ENCODE data around the gene HOXB8.

The HOXB8 gene

DNA sequence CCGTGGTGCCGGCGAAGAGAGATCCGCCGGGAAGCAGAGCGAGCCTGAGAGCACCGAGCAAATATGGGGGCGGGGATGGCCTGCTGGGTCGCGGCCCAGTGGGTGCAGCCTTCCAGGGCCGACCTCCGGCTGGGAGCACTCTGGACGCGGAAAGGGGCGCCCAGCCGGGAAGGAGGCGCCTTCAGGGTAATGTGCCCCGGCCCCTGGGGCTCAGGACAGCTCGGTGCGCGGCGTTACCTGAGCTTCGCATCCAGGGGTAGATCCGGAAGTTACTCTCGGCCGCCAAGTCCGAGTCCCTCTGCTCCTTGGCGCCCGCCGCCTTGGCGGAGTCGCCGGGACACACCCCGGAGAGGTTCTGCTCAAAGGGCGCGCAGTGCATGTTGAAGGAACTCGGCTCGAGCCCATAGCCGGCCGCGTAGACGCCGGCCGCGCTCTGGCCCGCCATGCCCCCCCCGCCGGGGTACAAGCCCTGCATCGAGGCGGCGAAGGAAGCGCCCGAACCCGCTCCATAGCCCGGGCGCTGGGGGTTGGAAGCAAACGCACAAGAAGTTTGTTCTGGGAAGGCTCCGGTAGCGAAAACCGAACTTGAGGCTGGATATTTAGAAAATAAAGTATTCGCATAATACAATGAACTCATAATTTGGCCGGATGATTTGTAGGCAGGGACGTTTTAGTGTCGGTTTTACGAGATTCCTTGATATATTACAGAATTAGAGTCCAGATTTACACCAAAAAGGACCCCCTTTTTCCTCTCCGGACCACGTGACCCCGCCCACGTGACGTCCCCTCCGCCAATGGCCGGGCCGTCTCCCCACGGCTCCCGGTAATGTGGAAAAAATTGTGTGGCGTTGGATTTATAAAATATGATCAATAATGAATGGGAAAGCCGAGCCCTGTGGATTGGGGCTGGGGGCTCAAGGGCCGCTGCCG, 4.5 kb downstream of the HOXB8 start, which contains the start of gene HOXB7:
Gene HOXB7, minus strand, starts transcription at position 736 of the 930 bp plus-strand sequence. Its CDS starts 99 bp downstream, at position 637.
- peak; percentile 89 for DNase-seq

DNA sequence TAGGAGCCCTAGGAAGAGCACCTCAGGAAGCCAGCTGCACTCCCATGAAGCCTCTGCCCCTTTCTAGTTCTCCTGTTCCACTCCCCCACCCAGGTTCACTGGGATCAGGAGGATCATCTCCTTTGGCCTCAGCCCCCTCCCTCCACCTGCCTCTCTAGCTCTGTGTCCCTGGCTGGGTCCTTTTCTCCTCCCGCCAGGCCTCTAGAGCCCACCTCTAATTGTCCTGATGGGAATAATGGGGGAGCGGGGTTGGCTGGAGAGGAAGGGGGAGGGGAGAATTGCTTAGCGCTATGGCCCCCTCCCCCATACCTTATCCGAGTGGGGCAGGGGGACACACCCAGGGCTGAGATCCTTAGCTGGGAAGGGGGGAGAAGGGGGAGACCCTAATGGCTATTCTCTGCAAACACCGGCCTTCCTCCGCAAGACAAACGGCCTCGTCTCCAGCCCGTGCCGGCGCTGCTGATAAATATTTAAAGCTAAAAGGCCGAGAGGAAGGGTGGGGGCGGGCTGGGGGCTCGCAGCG, 5.3 kb downstream of the HOXB8 start:
- DNase-seq = peak; percentile 73

DNA sequence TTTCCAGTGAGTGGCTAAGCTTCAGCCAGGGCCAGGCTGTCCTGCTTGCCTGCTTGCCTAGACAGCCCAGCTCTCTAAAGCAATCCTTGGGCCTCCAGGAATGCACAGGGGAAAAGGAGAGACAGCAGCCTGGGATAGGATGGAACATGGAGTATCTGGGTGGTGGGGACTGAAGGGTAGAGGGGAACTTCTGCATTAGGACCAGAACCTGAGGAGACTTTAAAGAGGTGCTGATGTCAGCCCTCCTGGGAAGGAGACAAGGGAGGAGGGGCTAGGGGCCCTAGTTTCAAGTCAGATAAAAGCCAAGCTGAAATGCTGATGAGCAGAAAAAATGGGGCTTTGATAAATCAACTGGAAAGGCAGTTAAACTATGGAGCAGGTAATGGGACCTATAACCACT, 6.1 kb downstream of the HOXB8 start:
- no peak for DNase-seq

DNA sequence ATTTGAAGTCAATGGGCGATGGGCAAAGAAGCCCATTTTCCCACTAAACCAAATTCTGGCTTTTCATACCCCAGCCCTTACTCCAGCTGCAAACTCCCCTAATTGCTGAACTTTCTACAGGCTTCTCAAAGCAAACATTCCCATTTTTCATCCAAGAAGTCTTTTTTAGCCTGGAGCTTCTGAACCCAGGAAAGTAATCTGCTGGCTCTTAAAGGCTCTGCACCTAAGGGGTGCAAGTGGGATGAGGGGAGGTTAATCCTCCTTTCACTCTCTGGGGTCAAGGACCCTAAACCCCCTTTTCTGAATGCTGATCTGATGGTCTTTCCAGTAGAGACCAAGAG, 6.6 kb downstream of the HOXB8 start:
- DNase-seq = no peak

DNA sequence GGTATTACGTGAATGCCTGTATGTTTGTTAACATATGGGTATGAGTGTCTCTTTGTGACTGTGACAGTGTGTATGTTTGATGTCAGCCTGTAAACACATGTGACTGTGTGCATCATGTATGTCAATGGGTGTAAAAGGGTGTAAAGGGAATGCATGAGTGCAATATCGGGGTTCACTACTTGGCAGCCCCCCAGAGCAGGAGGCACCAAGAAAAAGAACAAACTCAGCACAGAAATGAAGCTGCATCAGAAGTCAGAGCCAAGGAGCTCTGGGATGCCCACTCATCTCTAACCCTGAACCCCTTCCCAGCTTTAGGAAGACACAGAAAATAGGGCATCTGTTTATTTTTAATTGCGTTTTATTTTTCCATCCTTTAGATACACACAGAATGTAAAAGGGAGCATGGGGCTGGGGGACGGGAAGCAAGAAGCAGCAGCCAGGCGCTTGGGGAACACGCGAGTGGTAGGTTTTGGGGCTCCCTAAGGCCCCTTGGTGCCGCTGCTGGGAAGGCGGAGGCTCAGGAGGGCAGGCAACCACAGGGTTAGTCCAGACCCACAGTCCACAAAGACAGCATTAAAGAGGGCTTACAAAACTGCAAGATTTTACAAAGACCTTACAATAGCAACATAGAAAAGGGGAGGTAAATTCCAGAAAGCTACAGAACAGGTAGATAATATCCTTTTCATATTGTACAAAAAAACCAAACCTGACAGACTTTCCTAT, 8.0 kb downstream of the HOXB8 start:
- DNase-seq = no peak

DNA sequence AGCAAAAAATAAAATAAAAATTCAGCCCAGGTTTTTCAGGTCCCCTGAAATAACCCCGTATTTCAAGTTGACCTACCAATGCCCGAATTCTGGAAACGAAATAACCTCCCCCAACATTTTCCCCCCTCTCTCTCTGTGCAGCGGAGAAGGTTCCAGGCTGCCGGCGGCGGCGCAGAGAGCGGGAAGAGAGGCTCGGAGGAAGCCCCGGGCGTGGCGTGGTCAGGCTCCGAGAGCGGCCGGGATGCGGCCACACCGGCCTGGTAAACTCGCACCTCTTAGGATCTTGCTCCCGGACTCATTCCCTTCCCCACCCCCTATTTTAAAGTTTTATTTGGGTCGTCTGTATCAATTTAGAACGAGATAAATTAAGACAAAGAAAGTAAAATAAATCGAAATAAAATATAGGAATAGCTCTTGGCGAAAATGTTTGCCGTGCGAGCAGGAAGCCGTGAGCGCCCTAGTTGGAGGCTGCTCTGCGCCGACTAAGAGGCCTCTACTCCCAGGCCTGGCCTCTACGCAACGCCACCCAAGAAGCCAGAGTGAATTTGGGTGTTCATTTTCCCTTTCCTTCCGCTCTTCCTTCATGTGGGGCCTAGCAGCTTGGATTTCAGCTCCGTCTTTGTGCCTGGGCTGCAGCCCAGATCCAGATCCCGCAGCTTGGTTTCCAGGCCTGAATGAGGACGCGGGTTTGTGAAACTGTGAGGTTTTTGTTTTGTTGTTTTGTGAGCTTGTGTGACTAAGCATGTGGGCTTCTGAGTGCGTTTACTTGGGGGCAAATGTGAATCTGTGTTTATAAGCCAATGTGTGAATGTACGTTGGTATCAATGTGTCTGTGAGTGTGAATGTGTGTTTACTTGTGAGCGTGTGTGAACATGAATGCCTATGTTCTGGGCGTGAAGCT, 8.9 kb downstream of the HOXB8 start:
- DNase-seq = no peak

DNA sequence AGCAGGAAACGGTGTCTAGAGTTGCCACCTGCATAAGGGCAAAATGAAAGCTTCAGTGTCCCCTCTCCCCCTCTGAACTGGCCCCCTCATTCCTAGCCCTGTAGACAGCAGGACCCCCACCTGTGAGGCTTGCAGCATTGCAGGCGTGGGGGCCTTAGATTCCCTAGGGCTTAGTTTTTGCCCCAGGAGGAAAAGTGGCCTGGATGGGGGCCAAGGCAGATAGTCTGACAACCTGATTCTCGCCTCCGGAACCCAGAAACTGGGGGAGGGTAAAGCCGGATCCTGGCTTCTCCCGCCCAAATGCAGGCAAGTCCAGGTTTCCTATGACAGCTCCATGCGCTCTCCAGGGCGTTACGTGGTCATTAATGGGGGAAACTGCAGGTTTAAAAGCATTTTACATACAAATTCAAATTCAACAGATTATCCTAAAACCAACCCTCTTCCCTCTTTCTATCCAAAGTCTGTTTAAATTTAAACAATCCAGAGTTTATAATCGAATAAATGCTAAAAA, 9.6 kb downstream of the HOXB8 start:
- DNase-seq = no peak

DNA sequence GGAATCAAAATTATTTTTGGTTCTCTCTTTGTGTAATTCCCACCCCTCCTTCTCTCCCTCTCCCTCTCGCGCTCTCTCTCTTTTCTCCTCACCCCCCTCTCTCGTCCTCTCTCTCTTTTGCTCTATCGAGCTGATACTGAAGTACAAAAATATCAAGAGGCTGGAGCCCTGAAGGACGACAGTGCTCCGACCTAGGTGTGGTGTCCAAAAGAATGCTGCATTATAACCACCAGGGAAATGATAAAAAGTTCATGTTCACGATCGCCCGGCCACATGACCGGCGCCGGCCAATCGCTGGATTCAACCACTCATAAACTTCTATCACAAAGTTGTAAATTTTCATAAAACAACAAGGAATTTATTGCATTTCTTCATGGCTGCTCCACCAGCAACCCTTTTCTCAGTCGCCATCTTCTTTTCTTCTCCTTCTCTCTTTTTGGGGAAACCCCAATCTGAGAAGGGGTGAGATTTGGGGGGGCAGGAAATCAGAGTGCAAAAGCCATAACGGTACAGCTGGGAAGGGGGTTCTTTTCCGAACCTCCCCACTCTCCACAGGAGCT, 10.2 kb downstream of the HOXB8 start, which contains the start of gene HOXB6:
Gene HOXB6, minus strand, starts transcription at position 217 of the 560 bp plus-strand sequence. CDS start 6,836 bp downstream, outside the sequence.
- no peak for DNase-seq

DNA sequence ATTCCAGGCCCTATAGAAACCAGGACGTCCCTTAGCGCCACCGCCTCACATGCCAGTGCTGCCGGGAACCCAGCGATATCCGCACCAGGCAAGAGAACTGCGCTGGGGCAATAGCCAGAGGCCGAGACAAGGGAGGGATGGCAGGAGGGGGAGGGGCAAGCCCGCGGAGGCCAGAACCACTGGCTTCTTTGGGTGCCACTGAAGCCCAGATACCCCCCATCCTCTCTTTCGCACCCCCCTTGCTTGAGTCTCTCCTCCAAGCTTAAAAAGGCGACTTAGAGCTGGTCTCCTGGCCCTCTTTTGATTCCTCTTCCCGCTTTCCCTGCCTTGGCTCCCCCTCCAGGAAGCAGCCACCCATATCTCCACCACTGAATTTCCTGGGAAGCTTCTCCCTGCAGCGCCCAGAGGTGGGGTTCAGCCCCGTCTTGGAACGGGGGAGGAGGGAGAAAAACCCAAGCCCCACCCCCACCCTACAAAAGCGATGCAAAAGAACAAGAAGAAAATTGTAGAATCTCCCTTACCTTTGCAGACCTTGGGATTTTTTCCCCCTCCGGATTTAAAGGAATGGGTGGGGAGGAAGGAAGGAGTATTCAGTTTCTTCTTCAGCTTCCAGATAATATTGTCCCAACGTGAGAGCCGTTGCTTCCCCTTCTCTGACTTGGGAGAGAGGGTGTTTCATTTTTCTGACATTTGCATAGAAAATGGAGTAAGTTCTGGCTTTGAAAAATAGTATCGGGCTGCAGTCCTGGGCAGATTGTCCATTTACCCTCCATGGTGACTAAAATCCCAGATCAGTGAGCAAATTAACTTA, 10.9 kb downstream of the HOXB8 start:
- peak; percentile 71 for DNase-seq

DNA sequence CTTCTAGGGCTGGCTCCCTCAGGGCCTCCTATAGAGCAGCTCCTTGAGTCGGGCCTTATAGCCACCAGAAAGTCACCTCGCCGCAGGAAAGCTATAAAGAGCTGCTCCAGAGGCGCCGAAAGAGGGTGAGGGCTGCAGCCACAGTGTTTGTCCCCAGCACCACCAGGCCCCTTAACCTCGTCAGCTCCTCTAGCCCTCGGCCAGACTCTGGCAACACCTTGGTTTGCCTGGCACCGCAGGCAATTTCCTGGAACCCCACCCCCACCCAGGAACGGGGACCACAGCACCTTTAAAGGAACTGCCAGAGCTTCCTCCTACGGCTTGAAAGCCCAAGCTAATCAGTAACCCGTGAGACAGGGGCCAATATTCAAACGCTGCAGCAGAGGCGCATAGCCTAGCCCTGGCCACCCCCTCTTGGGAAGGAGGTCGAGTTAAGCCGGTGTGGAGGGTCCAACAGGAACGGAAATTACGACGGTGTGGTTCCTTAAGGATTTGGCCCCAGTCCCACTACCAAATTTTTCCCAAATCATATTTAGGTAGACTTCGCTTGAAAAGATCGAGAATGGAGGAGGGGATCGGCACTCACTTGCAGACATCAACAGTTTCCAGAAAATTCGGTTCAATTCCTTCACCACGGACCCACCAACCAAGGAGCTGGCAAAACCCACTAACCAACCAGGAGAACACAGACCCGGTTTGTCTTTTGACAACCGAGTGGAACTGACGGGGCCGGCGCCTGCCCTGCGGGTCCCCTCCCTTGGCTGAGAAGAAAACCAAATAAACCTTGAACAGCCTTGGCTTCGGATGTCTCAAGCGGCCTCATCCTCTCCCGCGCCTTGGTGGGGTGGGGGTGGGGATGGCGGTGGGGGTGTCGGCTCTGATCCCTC, 13.3 kb downstream of the HOXB8 start:
- peak; percentile 21 for DNase-seq

DNA sequence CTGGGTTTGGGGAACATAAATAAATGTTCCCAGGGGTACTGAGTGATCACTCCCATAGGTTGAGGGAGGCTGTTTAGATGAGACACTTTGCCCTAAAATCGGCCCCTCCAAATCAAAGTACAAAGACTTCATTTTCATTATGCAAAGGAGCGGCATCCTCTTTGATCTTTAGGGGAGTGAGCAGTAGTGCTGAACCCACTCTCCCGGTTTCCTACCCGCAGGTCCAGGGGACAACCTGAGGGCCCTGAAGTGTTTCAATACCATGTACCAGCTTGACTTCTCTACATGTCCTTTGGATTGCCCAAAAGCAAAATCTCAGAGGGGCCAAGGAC, 13.9 kb downstream of the HOXB8 start:
- DNase-seq = no peak

DNA sequence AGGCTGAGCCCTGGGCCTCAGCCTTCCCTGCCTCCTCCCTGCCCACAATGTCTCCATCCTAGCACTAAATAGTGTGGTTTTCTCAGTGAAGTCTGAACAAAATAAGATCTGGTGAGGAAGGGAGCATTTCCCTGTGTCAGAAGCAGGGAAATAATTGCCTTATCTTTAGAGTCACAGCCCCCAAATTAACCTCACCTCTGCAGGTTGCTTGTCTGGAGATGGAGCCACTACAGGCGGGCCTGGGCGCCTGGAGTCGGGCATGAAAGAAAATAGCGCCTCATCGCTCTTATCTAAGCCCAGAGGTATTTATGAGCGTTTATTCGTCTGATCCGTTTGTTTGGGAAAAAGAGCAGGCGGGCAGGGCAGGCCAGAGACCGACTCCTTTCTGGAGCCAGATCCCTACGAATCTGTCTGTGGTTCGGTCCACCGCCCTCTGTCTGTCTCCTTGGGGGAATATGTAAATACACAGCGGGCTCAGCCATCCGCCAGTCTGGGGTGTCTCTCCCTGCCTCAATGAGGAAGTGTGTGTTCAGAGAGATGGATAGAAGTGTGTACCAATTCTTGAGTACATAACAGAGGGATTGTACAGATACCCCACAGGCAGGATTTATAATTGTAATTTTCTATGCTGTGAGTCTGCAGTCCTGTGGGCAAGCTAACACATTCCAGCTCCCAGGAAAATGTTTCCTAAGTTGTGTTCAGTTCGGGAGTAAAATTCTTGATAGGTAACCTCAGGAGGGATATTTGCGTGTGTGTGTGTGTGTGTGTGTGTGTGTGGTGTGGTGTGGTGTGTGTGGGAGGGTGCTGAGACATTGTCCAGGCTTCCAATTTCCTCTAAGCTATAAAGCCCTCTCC, 14.6 kb downstream of the HOXB8 start:
- no peak for DNase-seq

DNA sequence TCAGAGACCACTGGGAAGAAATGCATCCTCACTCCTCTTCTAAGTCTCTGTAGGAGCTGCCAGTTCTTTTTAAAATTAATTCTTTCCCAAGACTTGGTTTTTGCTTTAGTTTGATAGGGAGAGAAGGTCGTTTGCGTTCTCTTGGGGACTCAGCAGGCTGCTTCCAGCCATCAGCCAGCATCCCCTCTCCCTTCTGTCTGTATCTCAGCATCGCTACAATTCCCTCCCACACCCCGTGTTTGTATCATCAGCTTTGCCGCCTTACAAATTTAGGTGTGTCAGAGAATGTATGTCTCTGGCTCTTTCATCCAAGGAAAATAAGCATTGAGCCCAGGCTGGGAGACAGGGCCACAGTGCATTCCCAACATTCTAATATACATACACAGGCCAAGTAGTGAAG, 15.7 kb downstream of the HOXB8 start:
- DNase-seq = no peak

DNA sequence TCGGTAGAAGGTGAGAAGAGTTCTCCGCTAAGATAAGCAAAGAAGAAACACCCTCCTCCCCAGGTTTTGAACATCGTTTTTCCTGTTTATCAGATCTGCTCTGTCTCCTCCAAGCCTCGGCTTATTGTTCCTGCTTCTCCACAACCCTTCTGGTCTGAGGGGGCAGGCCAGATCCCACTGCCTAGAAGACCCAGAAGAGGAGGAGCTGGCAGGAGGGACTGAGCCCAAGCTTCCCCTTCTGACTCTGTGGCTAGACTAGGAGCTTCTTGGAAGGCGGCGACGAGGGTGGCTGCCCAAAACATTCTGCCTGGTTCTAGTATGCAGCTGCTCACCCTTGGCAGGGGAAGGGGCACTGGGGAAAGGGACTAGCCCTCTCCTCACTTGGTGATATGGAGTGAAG, 16.4 kb downstream of the HOXB8 start:
- peak; percentile 14 for DNase-seq

DNA sequence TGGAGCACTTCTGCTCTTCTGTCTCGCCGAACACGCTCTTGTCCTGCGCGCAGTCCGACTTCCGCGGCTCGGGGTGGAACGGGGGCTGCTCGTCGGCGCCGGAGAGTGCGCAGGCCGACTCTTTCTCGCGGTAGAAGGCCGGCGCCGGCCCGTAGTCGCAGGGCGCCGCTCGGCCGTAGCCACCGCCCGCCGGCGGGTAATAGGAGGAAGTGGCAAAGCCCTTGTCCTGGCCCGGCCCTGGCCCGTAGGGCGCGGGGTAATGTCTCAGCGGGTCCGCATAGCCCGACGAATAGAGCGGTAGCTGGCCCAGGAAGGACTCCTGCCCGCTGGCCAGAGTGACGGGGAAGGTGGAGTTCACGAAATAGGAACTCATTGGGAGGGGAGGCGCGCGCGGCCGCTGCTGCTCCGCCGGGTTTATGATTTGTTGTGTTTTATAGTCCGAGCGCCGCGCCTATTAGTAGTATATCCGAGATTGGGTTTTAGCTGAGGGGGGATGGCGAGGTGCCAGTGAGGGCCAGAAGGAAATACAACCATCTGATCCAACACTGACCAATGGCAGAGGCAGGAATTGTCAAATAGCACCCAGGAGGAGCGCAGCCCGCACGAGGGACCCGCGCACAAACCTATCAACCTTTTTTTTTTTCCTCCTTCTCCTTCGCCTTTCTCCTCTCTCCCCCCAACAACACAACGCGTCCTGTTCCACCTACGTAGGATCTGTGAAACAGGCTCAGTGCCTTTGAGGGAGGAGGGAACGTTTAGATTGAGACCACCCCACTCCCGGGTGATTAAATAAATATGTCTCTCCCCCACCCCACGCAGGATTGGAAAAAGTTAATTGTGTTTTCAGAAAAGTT, 17.1 kb downstream of the HOXB8 start:
- DNase-seq = peak; percentile 74

DNA sequence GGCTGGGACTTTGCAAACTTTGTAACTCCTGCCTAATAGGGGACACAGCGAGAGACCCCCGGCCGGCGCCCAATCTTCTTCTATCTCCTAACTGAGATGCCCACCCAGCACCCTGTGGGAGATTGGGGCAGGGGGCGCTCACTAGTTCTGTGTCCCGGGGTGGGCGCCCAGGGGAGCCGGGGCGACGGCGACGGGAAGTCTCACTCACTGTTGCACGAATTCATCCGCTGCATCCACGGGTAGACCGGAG, 17.6 kb downstream of the HOXB8 start:
- no peak for DNase-seq

DNA sequence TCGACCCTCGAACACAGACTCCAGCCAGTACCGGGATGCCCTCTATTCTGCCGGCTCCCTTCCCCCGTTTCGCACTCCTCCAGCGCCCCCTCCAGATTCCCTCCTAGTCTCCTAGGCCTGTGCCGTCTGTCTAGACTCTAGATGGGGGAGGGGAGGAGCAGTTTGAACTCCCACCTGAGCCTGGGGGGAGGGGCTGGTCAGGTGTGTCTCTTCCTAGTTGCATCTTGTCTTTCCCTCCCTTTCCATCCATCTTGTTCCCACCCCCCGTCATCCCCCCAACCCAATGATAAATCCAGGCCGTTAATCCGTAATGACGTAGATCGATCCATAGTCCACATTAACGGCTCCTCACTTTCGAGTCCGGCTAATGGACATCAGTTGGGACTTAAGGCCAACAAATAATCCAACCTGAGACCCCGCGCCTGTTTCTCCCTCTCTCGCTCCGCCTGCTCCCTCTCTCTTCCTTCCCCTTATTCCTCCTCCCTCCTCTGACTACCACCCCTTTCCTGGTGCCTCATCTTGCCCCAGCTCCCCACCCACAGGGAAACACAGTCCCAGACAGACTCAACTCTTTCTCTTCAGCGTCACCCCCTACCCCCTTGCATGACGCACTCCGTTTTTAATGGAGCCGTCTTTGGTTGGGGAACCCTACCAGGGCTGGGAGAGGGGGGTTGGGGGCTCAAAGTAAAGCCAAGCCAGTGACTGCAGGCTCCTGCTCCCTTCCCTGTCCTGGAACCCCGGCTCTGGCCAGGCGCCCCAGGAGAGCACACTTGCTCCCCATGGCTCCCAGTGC, 18.2 kb downstream of the HOXB8 start:
- peak; percentile 84 for DNase-seq
